K562 treated with DMSO at 1 percent for 12 hours (cell line): Measurements from ENCODE around the gene CD274. TPM values are rescaled to one million over a fixed set of nuclear protein-coding genes. Genes with fewer than 3 reads are reported as not detected.

Source experiments
- total RNA-seq: library from RNA; unstranded; fragments of 300-600 nt; gene quantifications from 2 replicates; pipeline ENCODE4 v1.2.3, GENCODE V29; 2022; ENCODE audit not compliant: insufficient read depth

Gene CD274
- total RNA-seq = 1.2 and 1.4 TPM in 2 replicates

DNA sequence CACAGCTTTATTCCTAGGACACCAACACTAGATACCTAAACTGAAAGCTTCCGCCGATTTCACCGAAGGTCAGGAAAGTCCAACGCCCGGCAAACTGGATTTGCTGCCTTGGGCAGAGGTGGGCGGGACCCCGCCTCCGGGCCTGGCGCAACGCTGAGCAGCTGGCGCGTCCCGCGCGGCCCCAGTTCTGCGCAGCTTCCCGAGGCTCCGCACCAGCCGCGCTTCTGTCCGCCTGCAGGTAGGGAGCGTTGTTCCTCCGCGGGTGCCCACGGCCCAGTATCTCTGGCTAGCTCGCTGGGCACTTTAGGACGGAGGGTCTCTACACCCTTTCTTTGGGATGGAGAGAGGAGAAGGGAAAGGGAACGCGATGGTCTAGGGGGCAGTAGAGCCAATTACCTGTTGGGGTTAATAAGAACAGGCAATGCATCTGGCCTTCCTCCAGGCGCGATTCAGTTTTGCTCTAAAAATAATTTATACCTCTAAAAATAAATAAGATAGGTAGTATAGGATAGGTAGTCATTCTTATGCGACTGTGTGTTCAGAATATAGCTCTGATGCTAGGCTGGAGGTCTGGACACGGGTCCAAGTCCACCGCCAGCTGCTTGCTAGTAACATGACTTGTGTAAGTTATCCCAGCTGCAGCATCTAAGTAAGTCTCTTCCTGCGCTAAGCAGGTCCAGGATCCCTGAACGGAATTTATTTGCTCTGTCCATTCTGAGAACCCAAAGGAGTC lies at the start of gene CD274:
CD274 (plus strand) TSS at position 184 of the 733 bp plus-strand sequence. CDS start 5,572 bp downstream, outside the sequence.

DNA sequence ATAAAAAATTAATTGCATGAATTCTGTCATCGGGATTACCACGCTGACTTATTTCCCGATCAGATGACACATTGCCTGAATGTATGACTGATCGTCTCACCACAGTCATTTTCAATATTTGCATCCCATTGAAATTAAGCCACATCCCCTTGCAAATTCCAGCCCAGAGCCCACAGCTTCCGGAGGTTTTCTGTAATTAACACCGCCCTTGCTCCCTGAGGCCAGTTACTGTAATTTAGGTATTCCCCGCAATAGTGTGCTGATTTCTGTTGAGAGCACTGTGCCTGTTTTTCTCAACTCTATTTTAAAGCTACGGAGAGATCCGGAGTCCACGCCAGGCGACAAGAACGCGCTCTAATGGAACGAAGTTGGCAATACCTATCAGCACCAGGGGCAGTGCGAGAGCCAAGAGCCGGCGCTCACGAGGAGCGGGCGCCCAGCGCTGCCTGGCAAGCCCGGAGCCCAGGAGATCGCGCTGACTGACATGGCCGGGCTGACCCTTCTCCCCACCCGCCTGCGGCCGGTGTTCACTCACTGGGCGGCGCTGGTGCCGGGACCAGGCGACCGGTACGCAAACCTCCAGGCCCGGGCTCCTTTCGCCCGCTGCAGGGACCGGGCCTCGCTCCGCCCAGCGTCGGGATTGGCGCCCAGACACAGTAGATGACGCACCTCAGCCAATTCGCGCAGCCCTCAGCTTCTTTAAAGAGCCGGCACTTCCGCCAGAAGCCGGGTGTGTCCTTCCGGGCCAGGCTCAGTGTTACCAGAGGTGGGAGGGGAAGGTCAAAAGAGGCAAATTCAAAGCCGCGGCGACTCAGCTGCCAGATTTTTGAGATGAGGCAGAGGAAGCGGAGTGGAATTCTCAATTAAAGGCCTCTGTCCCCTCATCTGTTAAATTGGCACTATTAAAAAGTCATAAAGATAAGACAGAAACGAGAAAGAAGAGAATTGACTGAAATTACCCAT lies 12.8 kb upstream of the CD274 start, which contains the start of gene PLGRKT:
PLGRKT (minus strand) TSS at position 672 of the 963 bp plus-strand sequence. CDS start 5,948 bp downstream, outside the sequence.

DNA sequence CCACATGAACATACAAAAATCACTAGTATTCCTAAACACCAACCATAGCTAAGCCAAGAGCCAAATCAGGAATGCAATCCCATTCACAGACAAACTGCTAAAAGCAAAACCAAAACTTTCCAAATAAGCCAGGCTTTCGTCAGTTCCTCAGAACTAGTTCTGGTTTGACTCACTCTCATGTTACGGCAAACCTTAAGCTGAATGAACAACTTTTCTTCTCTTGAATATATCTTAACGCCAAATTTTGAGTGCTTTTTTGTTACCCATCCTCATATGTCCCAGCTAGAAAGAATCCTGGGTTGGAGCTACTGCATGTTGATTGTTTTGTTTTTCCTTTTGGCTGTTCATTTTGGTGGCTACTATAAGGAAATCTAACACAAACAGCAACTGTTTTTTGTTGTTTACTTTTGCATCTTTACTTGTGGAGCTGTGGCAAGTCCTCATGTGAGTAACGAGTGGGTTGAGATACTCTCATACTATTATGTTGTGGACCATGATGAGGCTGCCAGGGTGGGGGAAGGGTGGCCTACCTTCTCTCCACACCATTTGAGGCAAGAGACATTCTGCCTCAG lies 60.1 kb downstream of the CD274 start, which contains the start of gene PDCD1LG2:
PDCD1LG2 (plus strand) TSS at position 172 of the 572 bp plus-strand sequence. CDS start 12,016 bp downstream, outside the sequence.

Other genes starting within 250 kb of the CD274 start
- not detected in 2 replicates for gene INSL4, start 219.1 kb upstream of the CD274 start, total RNA-seq
- gene RLN2, start 145.8 kb upstream of the CD274 start, total RNA-seq = not detected in 2 replicates
- not detected in 2 replicates for gene RLN1, start 110.7 kb upstream of the CD274 start, total RNA-seq
- 7.8 and 8.1 TPM in 2 replicates for gene PLGRKT, start 12.6 kb upstream of the CD274 start, total RNA-seq
- gene PDCD1LG2, start 60.0 kb downstream of the CD274 start, total RNA-seq = not detected in 2 replicates
- gene RIC1, start 178.6 kb downstream of the CD274 start, total RNA-seq = 2.0 and 10.9 TPM in 2 replicates